ENCODE measurements around the gene POM121.
"Not testable (repeated sequence)": the region's sequence is repeated elsewhere in the genome, so short reads cannot be mapped to it uniquely, and the experiment has no call there.

DNA sequence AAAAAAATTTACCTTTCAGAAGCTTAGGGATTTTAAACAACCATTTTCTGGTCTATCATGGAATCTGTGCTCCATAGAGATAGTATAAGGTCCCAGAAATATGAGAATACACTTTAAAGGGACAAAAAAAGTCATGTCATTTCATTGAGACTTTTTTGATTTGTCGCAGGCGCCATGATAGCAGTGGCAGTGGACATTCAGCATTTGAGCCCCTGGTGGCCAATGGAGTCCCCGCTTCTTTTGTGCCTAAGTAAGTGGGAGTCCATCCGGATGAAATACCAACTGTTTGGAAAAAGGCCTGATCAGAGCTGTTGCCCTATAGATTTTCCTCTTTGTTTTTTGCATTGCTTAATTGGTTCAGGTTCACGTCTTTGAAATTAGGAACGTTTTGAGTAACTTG, 3.3 kb downstream of the POM121 start:
- not testable (repeated sequence) for TF ChIP-seq POLR2AphosphoS5 (IDR thresholded peaks at IDR 0.05)
- TF ChIP-seq, protein P1, sequence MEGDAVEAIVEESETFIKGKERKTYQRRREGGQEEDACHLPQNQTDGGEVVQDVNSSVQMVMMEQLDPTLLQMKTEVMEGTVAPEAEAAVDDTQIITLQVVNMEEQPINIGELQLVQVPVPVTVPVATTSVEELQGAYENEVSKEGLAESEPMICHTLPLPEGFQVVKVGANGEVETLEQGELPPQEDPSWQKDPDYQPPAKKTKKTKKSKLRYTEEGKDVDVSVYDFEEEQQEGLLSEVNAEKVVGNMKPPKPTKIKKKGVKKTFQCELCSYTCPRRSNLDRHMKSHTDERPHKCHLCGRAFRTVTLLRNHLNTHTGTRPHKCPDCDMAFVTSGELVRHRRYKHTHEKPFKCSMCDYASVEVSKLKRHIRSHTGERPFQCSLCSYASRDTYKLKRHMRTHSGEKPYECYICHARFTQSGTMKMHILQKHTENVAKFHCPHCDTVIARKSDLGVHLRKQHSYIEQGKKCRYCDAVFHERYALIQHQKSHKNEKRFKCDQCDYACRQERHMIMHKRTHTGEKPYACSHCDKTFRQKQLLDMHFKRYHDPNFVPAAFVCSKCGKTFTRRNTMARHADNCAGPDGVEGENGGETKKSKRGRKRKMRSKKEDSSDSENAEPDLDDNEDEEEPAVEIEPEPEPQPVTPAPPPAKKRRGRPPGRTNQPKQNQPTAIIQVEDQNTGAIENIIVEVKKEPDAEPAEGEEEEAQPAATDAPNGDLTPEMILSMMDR (IDR thresholded peaks at IDR 0.05 in 8 of 11, conservative IDR thresholded peaks at IDR 0.05 in 3 of 11) = not testable (repeated sequence)
